GM18907 (cell line): ENCODE data around the gene DIPK1A.
A peak's percentile ranks its signal among the peaks of the same experiment; 100 is the strongest.

Source experiments
- ATAC-seq: cut with Tn5 transposase; IDR thresholded peaks from one replicate; pipeline ENCODE4 v1.9.1; 2021; ENCODE audit warnings: mild to moderate bottlenecking, moderate library complexity; ENCODE audit not compliant: unreplicated experiment

The DIPK1A gene

DNA sequence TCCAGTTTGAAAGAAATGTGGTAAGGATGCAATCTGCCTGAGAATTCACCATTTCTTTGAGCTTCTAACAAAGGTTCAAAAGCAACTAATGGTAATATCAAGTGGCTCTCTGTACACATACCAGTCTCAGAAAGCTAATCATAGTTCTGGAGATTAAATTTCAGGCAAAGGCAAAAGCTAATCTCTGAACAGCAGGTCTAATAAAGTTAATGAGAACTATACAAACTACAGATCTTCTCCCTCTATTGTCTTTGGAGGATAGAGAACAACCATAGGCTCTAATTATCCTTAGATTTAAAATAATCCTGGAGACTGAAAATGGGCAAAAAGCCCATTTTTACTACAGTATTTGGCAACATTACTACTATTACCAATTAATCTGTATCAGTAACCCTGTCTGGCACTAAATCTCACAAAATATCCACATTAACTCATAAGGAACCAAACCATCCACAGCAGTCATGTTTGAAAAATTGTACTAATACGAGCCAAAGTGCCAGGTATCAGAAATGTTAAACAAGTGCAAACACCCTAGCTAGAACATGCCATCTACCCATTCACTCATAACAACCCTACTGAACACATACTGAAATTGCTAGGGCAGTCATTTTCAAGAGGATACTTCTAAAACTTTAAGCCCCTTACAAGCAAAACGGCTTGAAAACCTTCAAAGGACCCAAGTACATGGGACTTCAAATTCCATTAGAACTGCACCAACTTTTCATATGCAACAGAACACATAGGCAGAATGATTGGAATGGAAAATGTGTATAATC lies 4.8 kb downstream of the DIPK1A start:
- ATAC-seq, result no peak

DNA sequence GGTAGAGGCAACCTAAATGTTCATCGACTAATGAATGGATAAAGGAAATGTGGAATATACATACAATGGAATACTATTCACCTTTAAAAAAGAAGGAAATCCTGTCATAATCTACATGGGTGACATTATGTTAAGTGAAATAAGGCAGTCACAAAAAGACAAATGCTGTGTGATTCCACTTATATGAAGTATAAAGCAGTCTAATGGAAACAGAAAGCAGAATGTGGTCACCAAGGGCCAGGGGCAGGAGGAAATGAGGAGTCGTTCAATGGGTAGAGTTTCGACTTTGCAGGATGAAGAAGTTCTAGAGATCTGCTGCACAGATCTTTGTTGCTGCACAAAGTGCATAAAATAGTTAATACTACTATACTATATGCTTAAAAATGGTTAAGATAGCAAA lies 7.8 kb downstream of the DIPK1A start:
- ATAC-seq, result peak; percentile 77

DNA sequence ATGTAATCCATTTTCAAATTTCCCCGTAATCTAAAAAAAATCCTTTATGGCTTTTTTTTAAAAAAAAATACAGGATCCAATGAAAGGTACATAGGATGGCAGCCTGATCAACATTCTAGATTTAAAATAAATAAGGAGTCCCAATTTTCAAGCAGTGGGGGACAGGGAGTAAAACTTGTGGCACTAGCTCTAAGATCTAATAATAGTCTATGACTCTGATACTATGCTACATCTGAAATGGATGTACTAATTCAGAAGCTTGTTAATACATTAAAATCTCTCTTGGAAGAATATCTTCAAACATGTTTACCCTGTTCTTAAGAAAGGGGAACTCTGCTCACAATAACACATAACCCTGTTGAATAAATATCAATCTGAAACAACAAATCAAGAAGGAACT lies 8.5 kb downstream of the DIPK1A start:
- ATAC-seq, result no peak

DNA sequence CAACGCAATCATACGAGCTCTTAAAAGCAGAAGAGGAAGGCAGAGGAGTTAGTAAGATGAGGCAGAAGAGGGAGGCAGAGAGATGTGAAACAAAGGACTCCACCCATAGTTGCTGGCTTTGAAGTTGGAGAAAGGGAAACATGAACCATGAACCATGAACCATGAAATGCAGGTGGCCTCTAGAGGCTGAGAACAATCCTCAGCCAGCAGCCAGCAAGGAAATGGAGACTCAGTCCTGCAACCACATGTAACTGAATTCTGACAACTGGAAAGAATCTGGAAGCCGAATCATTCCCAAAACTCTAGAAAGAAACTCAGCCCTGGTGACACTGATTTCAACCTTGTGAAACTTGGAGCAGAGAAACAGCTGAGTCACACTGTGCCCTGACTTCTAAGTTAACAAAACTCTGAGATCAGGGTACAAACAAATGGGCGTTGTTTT lies 10.1 kb downstream of the DIPK1A start:
- peak; percentile 52 for ATAC-seq

DNA sequence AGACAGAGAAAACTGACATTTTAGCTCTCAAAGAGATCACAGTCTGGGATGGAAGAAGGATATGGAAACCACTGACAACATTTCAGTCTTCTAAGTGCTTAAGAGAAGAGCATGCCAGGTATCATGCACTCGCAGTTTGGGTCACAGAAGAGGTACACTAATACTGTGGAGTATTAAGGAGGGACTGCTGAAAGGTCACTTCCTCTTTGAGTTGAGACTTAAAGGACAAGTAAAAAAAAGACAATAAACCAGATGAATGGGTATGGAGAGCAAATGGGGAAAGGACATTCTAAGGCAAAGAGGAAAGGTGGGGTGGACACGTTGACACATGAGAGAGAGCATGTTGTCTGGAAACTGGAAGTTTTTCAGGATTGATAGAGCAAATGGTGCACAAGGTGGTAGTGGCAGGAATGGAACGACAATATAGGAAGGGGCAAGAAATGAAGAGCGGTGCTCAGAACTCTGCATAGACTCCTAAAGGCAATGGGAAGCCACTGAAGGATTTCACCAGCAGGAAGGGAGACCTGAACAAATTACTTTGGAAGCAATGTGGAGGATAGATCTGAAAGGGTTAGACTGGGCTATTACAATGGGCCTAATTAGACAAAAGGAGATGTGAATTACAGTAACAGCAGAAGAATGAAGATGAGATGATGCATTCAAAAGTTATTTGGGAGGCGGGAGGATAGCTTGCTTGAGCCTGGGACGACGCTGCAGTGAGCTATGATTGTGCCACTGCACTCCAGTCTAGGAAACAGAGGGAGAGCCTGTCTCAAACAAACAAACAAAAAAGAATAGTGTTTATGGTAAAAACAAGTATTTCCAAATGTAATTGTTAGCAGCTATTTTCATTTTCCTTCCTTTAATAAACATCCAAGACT lies 11.1 kb downstream of the DIPK1A start:
- peak; percentile 47 for ATAC-seq

DNA sequence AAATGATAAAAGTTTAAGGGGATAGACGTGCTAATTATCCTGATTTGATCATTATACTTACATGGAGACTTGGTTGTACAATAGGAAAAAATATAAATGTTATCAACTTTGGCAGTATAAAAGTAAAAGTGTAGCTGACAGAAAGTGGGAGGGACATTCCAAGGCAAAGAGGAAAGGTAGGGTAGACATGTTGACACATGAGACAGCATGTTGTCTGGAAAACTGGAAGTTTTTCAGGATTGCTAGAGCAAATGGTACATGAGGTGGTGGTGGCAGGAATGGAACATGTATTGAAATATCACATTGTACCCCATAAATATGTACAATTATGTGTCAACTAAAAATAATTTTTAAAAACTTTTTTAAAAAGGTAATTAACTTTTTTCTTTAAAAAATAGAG lies 13.2 kb downstream of the DIPK1A start:
- no peak for ATAC-seq

DNA sequence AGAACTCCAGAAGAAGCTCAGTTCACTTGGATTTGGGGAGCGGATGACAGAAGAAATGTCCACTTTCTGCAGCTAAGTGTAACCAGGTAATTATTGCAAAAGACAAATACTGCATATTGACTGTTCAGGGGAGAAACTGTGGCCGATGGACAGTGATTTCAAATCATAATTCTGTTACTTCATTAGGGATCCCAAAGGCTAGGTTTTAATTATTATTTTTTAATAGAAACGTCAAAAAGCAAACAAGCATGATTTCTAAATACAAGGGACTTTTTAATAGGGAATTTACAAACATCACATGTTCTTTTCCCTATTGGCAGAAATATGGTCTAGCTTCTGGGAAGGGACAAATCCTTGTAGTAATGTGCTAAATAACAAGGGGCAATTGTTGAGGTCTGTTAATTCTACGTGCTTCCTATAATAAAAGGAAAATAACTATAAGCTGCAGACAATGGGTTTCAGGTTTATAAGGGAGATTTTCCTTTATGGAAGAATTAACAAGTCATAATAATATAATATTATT lies 15.5 kb downstream of the DIPK1A start:
- no peak for ATAC-seq

DNA sequence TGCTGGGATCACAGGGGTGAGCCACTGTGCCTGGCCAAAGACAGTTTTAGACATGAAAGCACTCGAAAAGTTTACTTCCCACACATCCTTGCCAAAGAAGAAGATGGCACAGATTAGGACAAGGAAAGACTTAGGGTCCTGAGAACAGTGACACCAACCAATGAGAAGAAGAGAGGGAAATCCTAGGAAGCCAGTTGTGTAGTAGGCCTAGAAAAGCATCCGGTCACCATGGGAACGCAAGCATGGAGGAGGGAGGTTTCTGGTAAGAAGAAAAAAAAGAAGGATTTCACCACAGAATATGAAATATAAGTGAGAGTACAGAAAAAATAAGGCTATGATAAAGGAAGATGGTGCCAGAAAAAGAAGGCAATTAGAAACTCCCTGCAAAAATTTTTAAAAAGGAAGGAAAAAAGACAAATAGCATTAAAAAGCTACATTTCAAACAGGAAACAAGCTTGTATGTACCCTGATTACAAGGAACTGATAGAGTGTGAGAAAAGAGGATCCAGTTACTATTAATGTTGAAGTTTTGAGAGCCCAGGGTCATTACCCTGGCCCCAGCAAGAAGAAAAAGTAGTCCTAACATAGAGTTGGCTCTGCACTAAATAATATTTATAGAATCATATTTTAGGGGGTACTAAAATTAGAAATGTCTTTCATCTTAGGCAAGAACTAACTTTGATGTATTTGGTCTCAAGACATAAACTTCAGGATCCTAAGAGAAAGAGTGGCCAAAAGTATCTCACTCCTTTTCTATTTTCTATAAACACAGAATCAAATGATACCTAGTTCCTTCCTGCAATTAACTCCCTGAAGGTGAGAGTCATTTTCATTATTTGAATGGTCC lies 16.1 kb downstream of the DIPK1A start:
- ATAC-seq, result no peak

DNA sequence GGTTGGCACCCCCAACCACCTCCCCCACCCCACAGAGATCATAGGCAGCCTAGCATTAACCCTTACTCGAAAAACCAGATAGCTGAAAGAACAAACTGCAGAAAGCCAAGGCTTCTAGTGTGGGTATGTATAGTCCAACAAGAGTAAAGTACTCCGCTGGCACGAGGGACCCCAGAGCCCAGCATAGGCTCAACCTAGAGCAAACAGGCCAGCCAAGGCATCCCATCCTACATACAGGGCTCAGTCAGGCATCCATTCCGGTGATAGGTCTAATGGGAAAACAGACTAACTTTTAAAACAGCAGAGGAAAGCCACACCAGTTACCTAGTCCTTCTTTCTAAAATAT lies 17.8 kb downstream of the DIPK1A start:
- ATAC-seq, result no peak

DNA sequence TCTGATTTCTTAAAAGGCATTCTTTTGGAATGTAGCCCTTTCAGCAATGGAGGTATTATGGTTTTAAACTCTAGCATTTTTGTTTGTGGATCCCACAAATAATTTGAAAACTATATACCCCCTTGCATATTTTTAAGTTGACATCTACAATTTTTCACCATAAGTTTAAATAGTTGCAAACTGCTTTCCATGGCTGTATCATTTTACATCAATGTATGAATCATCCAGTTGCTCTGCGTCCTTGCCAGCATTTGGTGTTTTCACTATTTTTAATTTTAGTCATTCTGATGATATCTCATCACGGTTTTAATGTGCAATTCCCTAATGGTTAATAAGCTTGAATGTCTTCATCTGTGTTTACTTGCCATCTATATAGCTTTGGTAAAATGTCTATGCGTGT lies 20.7 kb downstream of the DIPK1A start:
- no peak for ATAC-seq

DNA sequence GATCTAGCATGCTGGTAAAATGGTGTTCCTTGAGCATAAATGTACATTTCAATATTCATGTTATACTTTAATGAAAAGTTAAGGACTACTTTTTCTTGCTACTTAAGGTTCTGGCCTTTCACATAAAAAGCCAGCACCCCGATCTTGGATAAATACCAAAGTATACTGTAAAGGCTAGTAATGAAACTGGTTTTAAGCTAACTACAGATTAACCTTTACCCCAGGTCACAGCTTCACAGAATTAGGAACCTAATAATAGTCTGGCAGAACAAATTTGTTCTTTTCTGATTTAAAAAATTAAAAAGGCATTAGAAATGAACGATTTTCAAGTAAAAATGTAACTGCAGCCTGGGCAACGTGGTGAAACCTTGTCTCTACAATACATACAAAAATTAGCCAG lies 23.5 kb downstream of the DIPK1A start:
- no peak for ATAC-seq

DNA sequence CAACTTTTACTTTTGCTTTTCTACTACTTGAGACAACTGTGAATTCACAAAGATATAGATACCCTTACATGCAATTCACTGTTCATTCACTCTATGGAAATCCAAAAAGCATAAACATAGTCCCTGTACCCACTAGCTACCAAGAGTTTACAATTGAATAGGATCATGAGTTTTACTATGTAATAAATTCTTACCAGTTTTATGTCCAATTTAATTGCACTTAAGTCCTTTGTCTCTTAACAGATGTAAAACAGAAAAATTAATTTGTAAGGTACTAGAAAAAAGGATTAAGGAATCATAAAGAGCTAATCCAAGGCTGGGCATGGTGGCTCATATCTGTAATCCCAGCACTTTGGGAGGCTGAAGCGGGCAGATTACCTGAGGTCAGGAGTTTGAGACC lies 24.4 kb downstream of the DIPK1A start:
- ATAC-seq, result no peak

DNA sequence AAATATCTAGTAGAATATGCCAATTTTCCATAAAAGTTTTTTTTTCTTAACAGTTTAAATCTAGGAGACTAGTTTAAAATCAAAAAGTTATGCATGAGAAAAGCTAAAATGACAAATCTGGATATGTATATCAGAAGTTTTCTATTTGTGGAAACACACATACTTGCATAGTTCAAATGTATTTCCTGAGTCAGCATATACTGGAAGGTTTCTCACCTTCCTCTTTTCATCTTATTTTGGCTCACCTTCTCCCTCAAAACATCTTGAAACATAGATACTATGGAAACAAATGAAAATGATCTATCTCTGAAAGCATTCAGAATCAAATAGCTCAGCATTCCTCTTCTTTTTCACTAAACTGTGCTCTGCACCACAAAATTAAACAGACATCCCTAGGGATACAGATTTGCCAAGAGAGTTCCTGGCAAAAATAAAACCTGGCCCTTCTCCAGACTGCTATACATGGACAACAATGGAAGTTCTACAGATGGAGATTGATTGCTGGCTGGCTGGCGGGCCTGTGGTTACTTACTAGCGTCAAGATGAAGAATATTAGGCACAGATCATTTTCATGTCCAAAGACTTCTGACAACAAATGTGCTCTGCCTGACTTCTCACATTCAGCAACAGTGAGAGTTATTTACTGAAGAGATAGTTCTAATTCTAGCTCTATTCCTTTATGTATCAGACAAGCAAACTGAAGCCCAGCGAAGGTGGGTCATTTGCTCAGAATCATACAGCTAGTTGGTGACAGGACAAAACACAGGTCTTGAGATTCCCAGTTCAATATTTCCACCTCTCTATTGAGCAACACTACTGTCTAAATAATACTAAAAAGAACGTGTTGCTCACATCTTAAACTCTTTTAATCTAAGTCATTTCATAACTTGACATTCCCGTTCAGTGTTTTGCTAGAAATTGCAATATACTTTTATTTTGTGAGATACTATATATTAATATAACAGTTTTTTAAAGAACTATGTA lies 26.6 kb downstream of the DIPK1A start:
- no peak for ATAC-seq

DNA sequence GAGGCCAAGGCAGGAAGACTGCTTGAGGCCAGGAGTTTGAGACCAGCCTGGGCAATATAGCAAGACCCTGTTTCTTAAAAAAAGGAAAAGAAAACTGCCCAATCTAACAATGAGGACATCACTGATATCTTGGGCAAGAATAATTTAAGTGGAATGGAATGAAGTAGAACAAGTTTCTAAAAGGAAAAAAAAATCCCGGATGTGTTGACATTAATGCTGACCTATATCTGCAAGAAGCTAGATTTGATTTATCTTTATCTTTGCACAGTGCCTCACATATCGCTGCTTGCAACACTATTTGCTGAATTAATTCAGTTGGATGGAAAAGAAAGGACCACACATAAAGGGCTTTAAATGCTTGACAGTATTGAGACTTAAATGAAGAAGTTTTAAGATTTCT lies 27.8 kb downstream of the DIPK1A start:
- ATAC-seq, result no peak

DNA sequence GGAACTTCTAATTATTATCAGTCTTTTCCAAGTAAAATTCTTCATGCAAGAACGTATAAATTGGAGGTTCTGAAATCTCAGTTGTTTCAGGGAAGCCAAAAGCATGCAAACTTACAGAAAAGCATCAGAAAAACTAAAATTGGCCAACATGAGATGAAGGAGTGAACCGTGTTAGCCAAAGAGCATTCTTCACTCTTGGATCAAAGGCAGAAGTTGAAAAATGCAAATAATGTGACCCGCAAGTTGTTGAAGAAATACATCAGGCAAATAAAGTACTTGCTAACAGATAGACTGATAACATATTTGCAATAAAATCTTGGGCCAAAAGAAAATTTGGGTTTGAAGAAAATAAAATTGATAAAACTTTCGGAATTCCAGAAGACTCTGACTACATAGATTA lies 29.6 kb downstream of the DIPK1A start:
- ATAC-seq, result no peak

DNA sequence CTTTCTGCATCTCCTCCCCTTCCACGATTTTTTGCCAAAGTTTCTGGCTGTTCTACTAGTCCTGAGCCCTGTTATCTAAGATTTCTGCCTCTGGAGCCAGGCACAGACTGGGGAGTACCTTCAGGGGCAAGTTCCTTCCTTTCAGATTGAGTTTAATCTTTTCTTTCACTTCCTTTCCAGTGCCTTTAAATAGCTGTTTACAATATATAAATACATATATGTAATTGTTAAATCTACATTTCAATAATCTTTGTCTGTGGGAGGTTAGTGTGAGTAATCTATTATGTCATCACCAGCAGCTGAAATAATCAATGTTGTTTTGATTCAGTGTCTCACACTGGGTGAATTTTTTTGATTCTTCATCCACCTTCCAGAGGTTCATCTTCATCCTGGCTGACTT lies 31.8 kb downstream of the DIPK1A start:
- peak; percentile 42 for ATAC-seq

DNA sequence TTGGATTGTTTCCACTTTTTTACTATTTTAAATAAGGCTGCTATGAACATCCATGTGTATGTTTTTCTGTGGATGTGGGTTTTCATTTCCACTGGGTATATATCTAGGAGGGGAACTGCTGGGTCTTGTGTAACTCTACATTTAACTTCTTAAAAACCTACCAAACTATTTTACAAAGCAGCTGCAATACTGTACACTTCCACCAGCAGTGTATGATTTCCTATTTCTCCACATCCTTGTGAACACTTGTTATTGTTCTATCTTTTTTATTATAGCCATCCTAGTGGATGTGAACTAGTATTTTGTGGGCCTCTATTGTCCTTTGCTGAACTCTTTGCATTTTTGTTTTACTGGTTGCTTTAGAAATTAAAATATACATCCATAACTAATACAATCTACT lies 33.4 kb downstream of the DIPK1A start:
- no peak for ATAC-seq

DNA sequence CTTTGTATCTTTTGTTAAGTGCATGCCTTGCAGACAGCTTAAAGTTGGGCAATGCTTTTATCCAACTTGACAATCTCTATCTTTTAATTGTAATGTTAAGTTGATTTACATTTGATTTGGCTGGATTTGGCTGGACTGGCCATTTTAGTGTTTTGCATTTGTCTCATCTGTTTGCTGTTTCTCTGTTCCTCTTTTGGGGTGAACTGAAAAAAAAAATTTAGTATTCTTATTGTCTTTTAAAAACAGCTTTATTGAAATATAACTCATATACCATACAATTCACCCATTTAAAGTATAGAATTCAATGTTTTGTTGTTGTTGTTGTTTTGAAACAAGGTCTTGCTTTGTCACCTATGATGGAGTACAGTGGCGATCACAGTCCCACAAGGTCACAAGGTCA lies 34.4 kb downstream of the DIPK1A start:
- no peak for ATAC-seq

DNA sequence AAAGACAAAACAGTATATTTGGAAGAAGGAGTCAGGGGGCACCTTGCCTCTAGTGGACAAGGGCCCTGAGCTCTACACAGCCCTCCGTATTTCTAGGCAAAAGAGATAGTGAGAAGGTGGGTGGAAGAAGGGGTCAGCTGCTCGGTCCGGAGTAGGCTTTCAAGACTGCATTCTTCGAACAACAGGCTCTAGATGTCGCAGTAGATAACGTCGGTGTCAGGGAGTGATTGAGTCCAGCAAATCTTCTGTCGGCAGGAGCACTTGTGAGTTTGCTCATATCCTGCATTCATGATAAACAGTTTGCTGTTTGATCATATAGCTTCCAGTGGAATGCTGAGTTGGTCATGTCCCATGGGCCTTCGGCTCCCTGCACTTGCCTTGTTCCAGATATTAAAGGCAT lies 36.8 kb downstream of the DIPK1A start:
- ATAC-seq, result no peak

DNA sequence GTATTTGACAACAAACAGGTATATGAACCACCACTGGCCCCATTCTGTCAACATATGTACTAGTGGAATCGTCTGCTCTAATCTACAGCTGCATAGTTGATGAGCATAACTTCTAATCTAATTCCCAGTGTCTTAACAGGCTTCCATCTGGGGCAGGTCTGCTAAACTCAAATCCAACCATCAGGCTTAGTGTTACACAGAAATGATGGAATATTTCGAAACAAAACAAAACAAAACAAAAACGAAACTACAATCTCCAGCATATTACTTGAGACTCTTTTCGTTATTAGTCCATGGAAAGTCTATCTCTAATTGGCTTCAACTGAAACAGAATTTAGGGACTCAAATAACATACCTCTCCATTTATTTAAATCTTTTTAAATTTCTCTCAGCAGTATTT lies 37.6 kb downstream of the DIPK1A start:
- no peak for ATAC-seq
